Measurements from ENCODE around the gene FOXD3.

Gene FOXD3

DNA sequence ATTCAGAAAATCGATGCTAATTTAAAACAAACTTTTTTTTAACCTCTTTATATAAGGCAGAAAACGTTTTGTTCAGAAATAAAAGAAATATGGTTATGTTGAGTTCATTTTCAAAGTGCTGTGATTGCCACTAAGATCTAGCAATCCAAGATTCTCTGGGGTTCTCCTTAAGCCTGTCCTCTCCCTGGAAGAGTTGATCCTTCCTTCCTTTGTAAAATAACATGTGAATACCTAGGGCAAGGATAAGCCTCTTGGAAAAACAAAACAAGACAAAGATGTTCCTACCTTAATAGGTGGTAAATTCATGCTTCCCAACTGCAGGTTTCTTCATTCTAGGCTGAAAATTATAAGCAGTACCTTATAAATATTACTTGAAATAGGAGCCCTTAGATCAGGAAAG is 18.0 kb upstream of the FOXD3 start:
- Histone ChIP-seq H3K4me3 (replicated peaks; ENCODE audit: insufficient read depth, low read length) (no peak overlapping the region), H3K27ac (replicated peaks) (no peak overlapping the region), H3K27me3 (ENCODE audit: insufficient read depth, poor library complexity, severe bottlenecking) (peaks cover 7% of the 10 kb centered on the region)
- TF ChIP-seq, protein P1, sequence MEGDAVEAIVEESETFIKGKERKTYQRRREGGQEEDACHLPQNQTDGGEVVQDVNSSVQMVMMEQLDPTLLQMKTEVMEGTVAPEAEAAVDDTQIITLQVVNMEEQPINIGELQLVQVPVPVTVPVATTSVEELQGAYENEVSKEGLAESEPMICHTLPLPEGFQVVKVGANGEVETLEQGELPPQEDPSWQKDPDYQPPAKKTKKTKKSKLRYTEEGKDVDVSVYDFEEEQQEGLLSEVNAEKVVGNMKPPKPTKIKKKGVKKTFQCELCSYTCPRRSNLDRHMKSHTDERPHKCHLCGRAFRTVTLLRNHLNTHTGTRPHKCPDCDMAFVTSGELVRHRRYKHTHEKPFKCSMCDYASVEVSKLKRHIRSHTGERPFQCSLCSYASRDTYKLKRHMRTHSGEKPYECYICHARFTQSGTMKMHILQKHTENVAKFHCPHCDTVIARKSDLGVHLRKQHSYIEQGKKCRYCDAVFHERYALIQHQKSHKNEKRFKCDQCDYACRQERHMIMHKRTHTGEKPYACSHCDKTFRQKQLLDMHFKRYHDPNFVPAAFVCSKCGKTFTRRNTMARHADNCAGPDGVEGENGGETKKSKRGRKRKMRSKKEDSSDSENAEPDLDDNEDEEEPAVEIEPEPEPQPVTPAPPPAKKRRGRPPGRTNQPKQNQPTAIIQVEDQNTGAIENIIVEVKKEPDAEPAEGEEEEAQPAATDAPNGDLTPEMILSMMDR (IDR thresholded peaks at IDR 0.05; ENCODE audit: insufficient read depth, low read length) = no peak
- no peak for TF ChIP-seq SPI1 (IDR thresholded peaks at IDR 0.05; ENCODE audit: borderline replicate concordance, low read depth)
- no peak for TF ChIP-seq GABPA (IDR thresholded peaks at IDR 0.05; ENCODE audit: low read depth)
- TF ChIP-seq, protein P2, sequence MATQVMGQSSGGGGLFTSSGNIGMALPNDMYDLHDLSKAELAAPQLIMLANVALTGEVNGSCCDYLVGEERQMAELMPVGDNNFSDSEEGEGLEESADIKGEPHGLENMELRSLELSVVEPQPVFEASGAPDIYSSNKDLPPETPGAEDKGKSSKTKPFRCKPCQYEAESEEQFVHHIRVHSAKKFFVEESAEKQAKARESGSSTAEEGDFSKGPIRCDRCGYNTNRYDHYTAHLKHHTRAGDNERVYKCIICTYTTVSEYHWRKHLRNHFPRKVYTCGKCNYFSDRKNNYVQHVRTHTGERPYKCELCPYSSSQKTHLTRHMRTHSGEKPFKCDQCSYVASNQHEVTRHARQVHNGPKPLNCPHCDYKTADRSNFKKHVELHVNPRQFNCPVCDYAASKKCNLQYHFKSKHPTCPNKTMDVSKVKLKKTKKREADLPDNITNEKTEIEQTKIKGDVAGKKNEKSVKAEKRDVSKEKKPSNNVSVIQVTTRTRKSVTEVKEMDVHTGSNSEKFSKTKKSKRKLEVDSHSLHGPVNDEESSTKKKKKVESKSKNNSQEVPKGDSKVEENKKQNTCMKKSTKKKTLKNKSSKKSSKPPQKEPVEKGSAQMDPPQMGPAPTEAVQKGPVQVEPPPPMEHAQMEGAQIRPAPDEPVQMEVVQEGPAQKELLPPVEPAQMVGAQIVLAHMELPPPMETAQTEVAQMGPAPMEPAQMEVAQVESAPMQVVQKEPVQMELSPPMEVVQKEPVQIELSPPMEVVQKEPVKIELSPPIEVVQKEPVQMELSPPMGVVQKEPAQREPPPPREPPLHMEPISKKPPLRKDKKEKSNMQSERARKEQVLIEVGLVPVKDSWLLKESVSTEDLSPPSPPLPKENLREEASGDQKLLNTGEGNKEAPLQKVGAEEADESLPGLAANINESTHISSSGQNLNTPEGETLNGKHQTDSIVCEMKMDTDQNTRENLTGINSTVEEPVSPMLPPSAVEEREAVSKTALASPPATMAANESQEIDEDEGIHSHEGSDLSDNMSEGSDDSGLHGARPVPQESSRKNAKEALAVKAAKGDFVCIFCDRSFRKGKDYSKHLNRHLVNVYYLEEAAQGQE (IDR thresholded peaks at IDR 0.05; ENCODE audit: insufficient replicate concordance, low read depth) = no peak
- TF ChIP-seq POLR2AphosphoS5 (IDR thresholded peaks at IDR 0.05; ENCODE audit: low read depth) = no peak
- no peak for DNase-seq (ENCODE audit: low read depth in 1 of 2, low spot score in 1 of 2)

DNA sequence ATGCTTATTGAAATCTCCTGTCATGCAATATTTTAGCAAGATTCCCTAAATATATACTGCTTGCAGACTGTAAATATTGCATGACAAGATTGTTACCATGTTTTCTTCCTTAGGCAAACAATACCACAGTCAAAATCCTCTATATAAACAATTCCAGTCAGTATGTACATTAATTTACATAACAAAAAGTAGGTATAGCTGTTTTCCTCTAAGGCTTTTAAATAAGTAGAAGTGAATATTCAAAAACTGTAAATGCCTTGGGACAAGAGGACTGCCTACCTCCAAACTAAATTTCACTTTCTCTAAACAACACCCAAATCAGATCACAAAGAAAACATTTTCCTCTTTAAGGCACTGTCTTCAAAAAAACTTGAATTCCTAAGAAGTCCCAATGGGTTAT is 17.3 kb upstream of the FOXD3 start:
- DNase-seq (ENCODE audit: low read depth in 1 of 2, low spot score in 1 of 2) = no peak
- Histone ChIP-seq H3K4me3 (replicated peaks; ENCODE audit: insufficient read depth, low read length) (no peak overlapping the region), H3K27me3 (ENCODE audit: insufficient read depth, poor library complexity, severe bottlenecking) (peaks cover 7% of the 10 kb centered on the region), H3K27ac (replicated peaks) (no peak overlapping the region)
- no peak for TF ChIP-seq GABPA (IDR thresholded peaks at IDR 0.05; ENCODE audit: low read depth)
- TF ChIP-seq, protein P1 (IDR thresholded peaks at IDR 0.05; ENCODE audit: insufficient read depth, low read length) = no peak
- TF ChIP-seq, protein P2 (IDR thresholded peaks at IDR 0.05; ENCODE audit: insufficient replicate concordance, low read depth) = no peak
- TF ChIP-seq SPI1 (IDR thresholded peaks at IDR 0.05; ENCODE audit: borderline replicate concordance, low read depth) = no peak
- TF ChIP-seq POLR2AphosphoS5 (IDR thresholded peaks at IDR 0.05; ENCODE audit: low read depth) = no peak

DNA sequence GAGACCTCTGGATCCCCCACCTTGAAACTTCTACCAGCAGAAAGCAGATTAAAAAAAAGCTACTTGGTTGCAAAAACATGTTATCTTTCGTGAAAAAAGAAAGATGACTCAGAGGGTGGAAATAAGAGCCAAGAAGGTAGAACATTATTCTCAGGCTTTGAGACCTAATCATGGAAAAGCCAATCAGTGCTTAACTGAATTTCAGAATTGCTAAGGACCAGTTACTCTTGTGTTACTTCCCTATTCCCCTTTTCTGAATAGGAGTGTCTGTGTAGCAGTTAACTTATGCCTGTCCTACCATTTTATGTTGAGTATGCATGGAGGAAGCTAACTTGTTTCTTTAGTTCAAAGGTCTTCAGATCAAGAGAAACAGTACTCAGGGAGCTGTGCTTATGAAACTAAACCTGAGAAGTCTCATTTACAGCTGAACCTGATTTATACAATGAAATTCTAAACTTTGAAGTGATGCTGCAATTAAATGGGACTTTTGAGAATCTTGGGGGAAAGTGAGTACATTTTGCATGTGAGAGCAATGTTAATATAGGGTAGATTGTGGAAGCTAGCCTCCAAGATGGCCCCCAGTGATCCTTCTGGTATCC is 15.1 kb upstream of the FOXD3 start:
- Histone ChIP-seq H3K27me3 (ENCODE audit: insufficient read depth, poor library complexity, severe bottlenecking) (peaks cover 7% of the 10 kb centered on the region), H3K4me3 (replicated peaks; ENCODE audit: insufficient read depth, low read length) (no peak overlapping the region), H3K27ac (replicated peaks) (no peak overlapping the region)
- DNase-seq (ENCODE audit: low read depth in 1 of 2, low spot score in 1 of 2) = no peak
- TF ChIP-seq POLR2AphosphoS5 (IDR thresholded peaks at IDR 0.05; ENCODE audit: low read depth) (no peak), SPI1 (IDR thresholded peaks at IDR 0.05; ENCODE audit: borderline replicate concordance, low read depth) (no peak), GABPA (IDR thresholded peaks at IDR 0.05; ENCODE audit: low read depth) (no peak)
- TF ChIP-seq, protein P2 (IDR thresholded peaks at IDR 0.05; ENCODE audit: insufficient replicate concordance, low read depth) = no peak
- TF ChIP-seq, protein P1 (IDR thresholded peaks at IDR 0.05; ENCODE audit: insufficient read depth, low read length) = no peak

All from HL-60 (cell line).